ENCODE data around the gene AFF1.
A peak's percentile ranks its signal among the peaks of the same experiment; 100 is the strongest.
"Not testable (repeated sequence)": the region's sequence is repeated elsewhere in the genome, so short reads cannot be mapped to it uniquely, and the experiment has no call there.

AFF1 gene

GRCh38 chr4:87057835-87058355 is 123.1 kb downstream of the AFF1 start:
- DNase-seq (ENCODE audit: low spot score): no peak

- DNase-seq (ENCODE audit: low spot score): peak; percentile 60
Observed at GRCh38 chr4:87058356-87059073, 123.7 kb downstream of the AFF1 start.

- peak; percentile 16 for DNase-seq (ENCODE audit: low spot score)
Observed at GRCh38 chr4:87060957-87061356, 126.1 kb downstream of the AFF1 start.

- no peak for DNase-seq (ENCODE audit: low spot score)
Observed at GRCh38 chr4:87065021-87065420, 130.2 kb downstream of the AFF1 start.

DNA sequence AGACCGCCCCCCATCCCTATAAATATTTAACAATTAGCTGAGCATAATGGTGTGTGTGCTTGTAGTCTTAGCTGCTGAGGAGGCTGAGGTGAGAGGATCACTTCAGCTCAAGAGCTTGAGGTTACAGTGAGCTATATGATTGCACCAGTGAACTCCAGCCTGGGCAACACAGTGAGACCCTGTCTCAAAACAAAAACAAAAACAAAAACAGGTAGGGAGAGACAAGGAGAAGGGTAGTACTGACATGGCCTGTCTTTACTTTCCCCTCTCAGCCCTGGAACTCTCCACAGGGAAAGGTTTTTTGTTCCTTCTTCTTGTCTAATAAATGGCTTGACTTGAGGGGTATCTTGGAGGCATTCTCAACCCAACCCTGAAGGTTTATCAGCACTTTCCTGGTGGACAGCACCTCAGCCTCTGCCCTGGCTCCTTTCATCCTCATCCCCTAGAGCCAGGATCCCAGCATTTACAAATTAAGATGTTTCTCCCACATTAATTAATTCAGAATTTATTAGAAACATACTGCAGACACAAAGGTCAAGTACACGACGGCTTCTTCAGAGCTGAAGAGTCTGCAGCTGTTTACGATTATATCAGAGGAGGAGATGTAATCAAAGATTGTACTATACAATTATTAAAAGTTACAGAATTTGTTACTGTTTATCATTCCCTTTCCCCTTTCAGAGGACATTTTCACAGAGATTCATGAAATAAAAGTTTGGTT is 131.8 kb downstream of the AFF1 start:
- DNase-seq (ENCODE audit: low spot score): no peak

DNA sequence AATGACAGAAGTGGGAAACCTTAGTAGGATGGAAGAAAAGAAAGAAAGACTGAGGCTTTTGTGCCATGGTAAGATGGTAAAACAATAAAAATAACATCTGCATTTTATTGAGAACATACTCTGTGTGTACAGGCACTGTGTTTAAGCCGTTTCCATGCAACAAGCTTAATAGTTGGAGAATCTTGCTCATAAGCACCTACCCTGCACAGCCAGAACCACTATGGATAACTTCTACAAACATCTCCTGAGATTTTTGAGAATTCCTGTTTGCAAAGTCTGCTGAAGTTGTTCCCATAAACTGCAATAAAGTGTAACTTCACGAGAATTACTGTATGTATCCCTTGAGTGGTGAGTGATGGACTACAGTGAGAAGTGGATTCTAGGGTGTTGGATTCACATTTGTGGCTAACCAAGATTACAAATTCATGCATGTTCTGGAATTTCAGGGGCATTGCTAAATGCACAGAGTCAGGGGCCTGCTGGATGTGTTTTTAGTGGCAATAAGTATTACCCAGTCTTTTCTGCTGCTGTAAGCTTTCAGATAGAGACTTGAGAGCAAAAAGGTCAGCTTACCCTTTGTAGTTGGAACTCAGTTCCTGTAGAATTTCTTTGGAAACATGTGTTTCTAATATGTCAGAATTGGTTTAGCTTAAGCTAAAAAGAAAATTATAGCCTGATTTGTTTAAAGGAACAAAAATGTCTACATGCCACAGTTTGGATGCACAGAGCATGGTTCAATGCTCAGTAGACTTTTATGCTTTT is 132.5 kb downstream of the AFF1 start:
- no peak for DNase-seq (ENCODE audit: low spot score)

DNA sequence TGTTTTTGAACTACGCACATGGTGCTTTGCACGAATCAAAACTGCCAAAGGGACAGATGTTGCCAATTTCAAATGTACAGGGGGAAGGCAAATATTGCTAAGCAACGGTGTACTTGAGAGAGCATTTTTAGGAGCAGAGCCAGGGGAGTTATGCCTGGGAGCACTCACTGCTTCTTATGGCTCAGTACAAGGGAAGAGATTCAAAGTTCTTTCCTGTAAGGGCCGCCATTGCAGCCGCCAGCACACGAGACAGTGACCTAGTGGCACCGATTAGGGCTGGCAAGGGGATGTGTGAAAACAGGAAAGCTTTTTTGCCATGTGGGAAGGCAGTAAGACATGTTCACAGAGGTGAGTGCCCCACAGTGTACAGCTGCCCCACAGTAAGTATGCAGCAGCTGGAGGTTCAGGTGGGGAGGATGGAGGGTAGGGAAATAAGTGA is 133.8 kb downstream of the AFF1 start:
- DNase-seq (ENCODE audit: low spot score): no peak

GRCh38 chr4:87069037-87069742 is 134.4 kb downstream of the AFF1 start:
- DNase-seq (ENCODE audit: low spot score): no peak

DNA sequence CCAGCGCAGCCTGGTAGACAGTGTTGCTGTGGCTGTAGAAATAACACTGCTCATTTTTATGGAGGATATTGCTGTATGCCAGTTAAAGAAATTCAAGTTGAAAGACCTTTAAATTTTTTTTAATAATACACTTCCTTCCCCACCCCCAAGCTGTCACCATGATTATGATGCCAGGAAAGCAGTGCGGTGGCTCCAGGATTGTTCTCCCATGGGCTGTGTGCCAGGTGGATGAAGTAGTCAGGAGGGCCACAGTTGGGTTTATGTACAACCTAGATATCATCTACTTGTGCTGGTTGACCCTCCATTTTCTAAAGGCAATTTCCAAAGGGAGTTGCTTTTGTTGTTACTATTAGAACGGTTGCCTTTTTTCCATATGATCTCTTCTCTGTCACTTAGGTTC is 136.6 kb downstream of the AFF1 start:
- no peak for DNase-seq (ENCODE audit: low spot score)

- not testable (repeated sequence) for DNase-seq (ENCODE audit: low spot score)
Observed at GRCh38 chr4:87072545-87072944, 137.7 kb downstream of the AFF1 start.

GRCh38 chr4:87073199-87074120 is 138.6 kb downstream of the AFF1 start:
- DNase-seq (ENCODE audit: low spot score): peak; percentile 45

- no peak for DNase-seq (ENCODE audit: low spot score)
Observed at GRCh38 chr4:87074121-87074488, 139.3 kb downstream of the AFF1 start.

DNA sequence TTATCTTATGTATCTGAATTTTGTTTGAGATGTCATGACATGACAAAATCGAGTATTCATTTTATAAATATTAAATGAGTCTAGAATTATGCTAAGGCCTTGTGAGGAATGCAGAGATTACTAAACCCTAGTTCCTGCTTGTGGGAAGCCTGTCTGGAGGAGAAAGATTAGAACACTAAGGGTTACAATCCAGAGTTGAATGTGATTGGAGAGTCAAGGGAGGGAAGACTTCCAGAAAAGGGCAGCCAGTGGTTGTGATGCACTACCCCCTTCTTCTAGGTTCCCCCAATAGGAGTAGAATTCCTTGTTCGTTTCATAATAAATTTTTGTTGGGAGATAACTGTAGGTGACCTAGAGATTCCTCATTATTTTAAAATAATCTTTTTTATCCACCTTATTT is 141.1 kb downstream of the AFF1 start:
- DNase-seq (ENCODE audit: low spot score): no peak

GRCh38 chr4:87076690-87077358 is 142.0 kb downstream of the AFF1 start:
- DNase-seq (ENCODE audit: low spot score): no peak

DNA sequence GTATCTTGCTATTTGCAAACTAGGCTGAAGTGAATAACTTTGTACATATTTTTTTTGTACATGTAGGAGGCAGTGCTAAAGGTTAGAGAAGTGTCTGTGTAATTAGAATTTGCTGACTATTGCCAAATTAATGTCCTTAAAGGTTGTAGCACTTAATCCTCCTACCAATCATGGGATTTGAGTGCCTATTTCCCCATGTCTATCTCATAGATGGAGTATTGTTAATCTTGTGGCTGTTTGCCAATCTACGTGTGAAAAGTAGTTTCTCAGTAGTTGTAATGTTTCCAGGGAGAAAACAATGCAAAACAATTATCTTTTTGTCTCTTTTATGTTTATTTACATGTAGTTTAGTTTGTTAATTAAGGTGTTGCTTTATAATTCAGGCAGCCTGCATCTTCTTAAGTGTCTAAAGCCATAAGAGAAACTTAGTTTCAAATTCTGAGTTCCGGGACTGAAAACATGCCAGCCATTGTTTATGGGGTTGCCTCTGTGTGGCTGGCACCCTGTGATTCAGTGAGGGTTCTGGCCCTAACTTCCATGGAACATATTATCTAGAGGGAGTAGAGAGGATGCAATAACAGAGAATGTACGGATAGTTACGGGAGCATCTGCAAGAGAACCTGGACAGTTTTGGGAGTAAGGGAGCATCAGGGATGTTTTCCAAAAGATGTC is 143.2 kb downstream of the AFF1 start:
- no peak for DNase-seq (ENCODE audit: low spot score)

- no peak for DNase-seq (ENCODE audit: low spot score)
Observed at GRCh38 chr4:87078987-87079486, 144.2 kb downstream of the AFF1 start.

GRCh38 chr4:87079967-87080366 is 145.2 kb downstream of the AFF1 start:
- DNase-seq (ENCODE audit: low spot score): no peak

- no peak for DNase-seq (ENCODE audit: low spot score)
Observed at GRCh38 chr4:87080462-87080861, 145.7 kb downstream of the AFF1 start.

- no peak for DNase-seq (ENCODE audit: low spot score)
Observed at GRCh38 chr4:87081826-87082225, 147.0 kb downstream of the AFF1 start.

- DNase-seq (ENCODE audit: low spot score): not testable (repeated sequence)
Observed at GRCh38 chr4:87085732-87086131, 150.9 kb downstream of the AFF1 start.
